HG03196 (cell line): Measurements from ENCODE around the gene TBC1D25.
A peak's percentile ranks its signal among the peaks of the same experiment; 100 is the strongest.
"Not testable (repeated sequence)": the region's sequence is repeated elsewhere in the genome, so short reads cannot be mapped to it uniquely, and the experiment has no call there.

Experiments
- ATAC-seq: cut with Tn5 transposase; IDR thresholded peaks from one replicate; pipeline ENCODE4 v1.9.1; 2021; ENCODE audit not compliant: unreplicated experiment

TBC1D25 gene

GRCh38 chrX:48514868-48515460 lies 24.6 kb upstream of the TBC1D25 start:
- no peak for ATAC-seq

- no peak for ATAC-seq
These were observed 23.7 kb upstream of the TBC1D25 start for GRCh38 chrX:48515842-48516241.

GRCh38 chrX:48516285-48516684 lies 23.2 kb upstream of the TBC1D25 start:
- ATAC-seq = no peak

- no peak for ATAC-seq
These were observed 22.5 kb upstream of the TBC1D25 start for GRCh38 chrX:48516987-48517386.

GRCh38 chrX:48519481-48519880 lies 20.0 kb upstream of the TBC1D25 start:
- ATAC-seq = not testable (repeated sequence)

- ATAC-seq = no peak
These were observed 19.1 kb upstream of the TBC1D25 start for GRCh38 chrX:48520455-48520854.

GRCh38 chrX:48520976-48521352 lies 18.6 kb upstream of the TBC1D25 start:
- no peak for ATAC-seq

GRCh38 chrX:48521353-48522243 lies 17.9 kb upstream of the TBC1D25 start, which contains the start of gene EBP:
Gene EBP, plus strand, starts transcription at chrX:48521808. Its CDS starts 1,964 bp downstream, at chrX:48523772.
- peak; percentile 92 for ATAC-seq

- ATAC-seq = no peak
These were observed 17.2 kb upstream of the TBC1D25 start for GRCh38 chrX:48522291-48522690.

- no peak for ATAC-seq
These were observed 15.8 kb upstream of the TBC1D25 start for GRCh38 chrX:48523682-48524081.

GRCh38 chrX:48525853-48526252 lies 13.7 kb upstream of the TBC1D25 start:
- not testable (repeated sequence) for ATAC-seq

GRCh38 chrX:48530736-48531135 lies 8.8 kb upstream of the TBC1D25 start:
- no peak for ATAC-seq

GRCh38 chrX:48531358-48531959 lies 8.1 kb upstream of the TBC1D25 start:
- no peak for ATAC-seq

GRCh38 chrX:48532161-48532560 lies 7.4 kb upstream of the TBC1D25 start:
- no peak for ATAC-seq

- ATAC-seq = no peak
These were observed 6.3 kb upstream of the TBC1D25 start for GRCh38 chrX:48533165-48533564.

- no peak for ATAC-seq
These were observed 721 bp upstream of the TBC1D25 start for GRCh38 chrX:48538641-48539344.

- ATAC-seq = peak; percentile 24
These were observed 488 bp downstream of the TBC1D25 start for GRCh38 chrX:48540028-48540375.

- ATAC-seq = no peak
These were observed 966 bp downstream of the TBC1D25 start for GRCh38 chrX:48540480-48540879.

- ATAC-seq = no peak
These were observed 1.8 kb downstream of the TBC1D25 start for GRCh38 chrX:48541140-48541814.

GRCh38 chrX:48548871-48549270 lies 9.4 kb downstream of the TBC1D25 start:
- no peak for ATAC-seq
